B cell (primary cell): ENCODE data around the gene MYH14.

ENCODE experiments used
- EZH2 ChIP-seq: IDR thresholded peaks from 2 replicates; pipeline ENCODE4 v1.6.1; 2012; ENCODE audit warnings: borderline replicate concordance, low read depth, mild to moderate bottlenecking, moderate library complexity, low read length; ENCODE audit not compliant: insufficient read depth, poor library complexity, severe bottlenecking
- TF ChIP-seq, protein P1 (sequence below): fragments of 200-600 bp; IDR thresholded peaks from one replicate; pipeline ENCODE4 v1.8.0; 2022; ENCODE audit warnings: antibody characterized with exemption, mild to moderate bottlenecking

DNA sequence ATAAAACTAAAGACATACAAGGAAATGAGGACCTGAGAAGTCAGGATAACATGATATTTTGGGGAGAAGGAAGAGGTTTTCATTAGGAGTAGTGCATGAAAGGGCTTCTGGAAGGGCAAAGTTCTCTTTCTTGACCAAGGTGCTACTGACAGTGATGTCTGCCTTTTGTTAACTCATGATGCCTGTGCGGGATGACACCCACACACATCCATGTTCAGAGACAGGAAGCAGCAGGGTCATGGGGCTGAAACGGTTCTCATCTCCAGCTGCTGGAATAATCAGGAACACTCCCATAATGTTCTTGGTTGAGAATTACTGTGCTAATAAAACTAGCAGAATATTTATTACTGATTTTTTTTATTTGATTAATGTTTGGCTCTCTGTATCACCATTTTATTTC is 96.6 kb downstream of the MYH14 start:
- no peak for TF ChIP-seq EZH2
- TF ChIP-seq, protein P1, sequence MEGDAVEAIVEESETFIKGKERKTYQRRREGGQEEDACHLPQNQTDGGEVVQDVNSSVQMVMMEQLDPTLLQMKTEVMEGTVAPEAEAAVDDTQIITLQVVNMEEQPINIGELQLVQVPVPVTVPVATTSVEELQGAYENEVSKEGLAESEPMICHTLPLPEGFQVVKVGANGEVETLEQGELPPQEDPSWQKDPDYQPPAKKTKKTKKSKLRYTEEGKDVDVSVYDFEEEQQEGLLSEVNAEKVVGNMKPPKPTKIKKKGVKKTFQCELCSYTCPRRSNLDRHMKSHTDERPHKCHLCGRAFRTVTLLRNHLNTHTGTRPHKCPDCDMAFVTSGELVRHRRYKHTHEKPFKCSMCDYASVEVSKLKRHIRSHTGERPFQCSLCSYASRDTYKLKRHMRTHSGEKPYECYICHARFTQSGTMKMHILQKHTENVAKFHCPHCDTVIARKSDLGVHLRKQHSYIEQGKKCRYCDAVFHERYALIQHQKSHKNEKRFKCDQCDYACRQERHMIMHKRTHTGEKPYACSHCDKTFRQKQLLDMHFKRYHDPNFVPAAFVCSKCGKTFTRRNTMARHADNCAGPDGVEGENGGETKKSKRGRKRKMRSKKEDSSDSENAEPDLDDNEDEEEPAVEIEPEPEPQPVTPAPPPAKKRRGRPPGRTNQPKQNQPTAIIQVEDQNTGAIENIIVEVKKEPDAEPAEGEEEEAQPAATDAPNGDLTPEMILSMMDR = no peak
